ENCODE results near the gene CXCL1. TPM values are rescaled to one million over a fixed set of nuclear protein-coding genes. Genes with fewer than 3 reads are reported as not detected.

The CXCL1 gene
- total RNA-seq, 2 donors from 2014 or later: 17.1 to 52.7 TPM

DNA sequence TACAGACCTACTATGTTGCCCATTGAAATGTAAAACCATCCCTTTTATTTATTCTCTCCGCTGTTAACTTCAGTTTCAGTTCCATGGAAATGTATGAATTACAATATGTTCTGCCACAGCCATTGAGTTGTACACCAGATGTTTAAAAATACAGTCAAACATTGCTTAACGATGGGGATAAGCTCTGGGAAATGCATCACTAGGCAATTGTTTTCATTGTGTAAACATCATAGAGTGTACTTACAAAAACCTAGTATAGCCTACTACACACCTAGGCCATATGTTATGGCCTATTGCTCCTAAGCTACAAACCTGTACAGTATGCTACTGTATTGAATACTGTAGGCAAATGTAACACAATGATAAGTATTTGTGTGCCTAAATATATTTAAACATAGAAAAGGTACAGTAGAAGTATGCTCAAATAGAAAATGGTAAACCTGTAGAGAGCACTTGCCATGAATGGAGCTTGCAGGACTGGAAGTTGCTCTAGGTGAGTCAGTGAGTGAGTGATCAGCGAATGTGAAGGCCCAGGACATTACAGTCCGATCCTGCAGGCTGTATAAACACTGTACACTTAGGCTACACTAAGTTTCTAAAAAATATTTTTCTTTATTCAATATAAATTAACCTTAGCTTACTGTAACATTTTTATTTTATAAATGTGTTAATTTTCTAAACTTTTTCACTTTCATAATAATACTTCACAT, 18.8 kb upstream of the CXCL1 start:
- H3K4me1 ChIP-seq: peaks cover 11% of the 10 kb centered on the region
- no peak overlapping the region for H3K27ac ChIP-seq
- TF ChIP-seq, protein P1, sequence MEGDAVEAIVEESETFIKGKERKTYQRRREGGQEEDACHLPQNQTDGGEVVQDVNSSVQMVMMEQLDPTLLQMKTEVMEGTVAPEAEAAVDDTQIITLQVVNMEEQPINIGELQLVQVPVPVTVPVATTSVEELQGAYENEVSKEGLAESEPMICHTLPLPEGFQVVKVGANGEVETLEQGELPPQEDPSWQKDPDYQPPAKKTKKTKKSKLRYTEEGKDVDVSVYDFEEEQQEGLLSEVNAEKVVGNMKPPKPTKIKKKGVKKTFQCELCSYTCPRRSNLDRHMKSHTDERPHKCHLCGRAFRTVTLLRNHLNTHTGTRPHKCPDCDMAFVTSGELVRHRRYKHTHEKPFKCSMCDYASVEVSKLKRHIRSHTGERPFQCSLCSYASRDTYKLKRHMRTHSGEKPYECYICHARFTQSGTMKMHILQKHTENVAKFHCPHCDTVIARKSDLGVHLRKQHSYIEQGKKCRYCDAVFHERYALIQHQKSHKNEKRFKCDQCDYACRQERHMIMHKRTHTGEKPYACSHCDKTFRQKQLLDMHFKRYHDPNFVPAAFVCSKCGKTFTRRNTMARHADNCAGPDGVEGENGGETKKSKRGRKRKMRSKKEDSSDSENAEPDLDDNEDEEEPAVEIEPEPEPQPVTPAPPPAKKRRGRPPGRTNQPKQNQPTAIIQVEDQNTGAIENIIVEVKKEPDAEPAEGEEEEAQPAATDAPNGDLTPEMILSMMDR (IDR thresholded peaks at IDR 0.05): no peak
- TF ChIP-seq POLR2A (IDR thresholded peaks at IDR 0.05): no peak
- no peak overlapping the region for H3K4me3 ChIP-seq
- 70 to 73% methylated on average over 4 of the region's 4 CpGs for WGBS, 2 donors
- DNase-seq (no peak), ATAC-seq (no peak)
- H3K36me3 ChIP-seq (replicated peaks in 1 of 2; ENCODE audit: insufficient read depth in 1 of 2, low read depth in 2 of 2): no peaks in the 10 kb centered on the region
- H3K9me3 ChIP-seq: no peaks in the 10 kb centered on the region
- intact Hi-C loops (cut with DNase I): no loop called here
- H3K27me3 ChIP-seq: no peaks in the 10 kb centered on the region

DNA sequence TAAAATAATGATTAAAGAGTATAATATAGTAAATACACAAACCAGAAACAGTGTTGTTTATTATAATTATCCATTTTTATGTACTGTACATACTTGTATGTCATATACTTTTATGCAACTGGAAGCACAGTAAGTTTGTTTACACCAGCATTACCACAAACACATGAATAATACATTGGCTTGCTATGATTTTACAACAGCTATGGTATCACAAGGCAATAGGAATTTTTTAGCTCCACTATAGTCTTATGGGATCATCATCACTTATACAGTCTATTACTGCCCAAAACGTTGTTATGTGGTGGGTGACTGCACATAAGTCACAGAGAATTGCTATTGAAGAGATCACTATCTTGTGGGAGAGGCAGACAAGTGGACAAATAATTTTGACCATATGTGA, 17.9 kb upstream of the CXCL1 start:
- H3K4me1 ChIP-seq: peaks cover 14% of the 10 kb centered on the region
- TF ChIP-seq, protein P1 (IDR thresholded peaks at IDR 0.05): no peak
- TF ChIP-seq POLR2A (IDR thresholded peaks at IDR 0.05): no peak
- H3K36me3 ChIP-seq (replicated peaks in 1 of 2; ENCODE audit: insufficient read depth in 1 of 2, low read depth in 2 of 2): no peaks in the 10 kb centered on the region
- 42 to 48% methylated on average over 1 of the region's 1 CpG for WGBS, 2 donors
- intact Hi-C loops (cut with DNase I): no loop called here
- DNase-seq (no peak), ATAC-seq (no peak)
- H3K27ac ChIP-seq: no peak overlapping the region
- no peaks in the 10 kb centered on the region for H3K9me3 ChIP-seq
- H3K27me3 ChIP-seq: no peaks in the 10 kb centered on the region
- no peak overlapping the region for H3K4me3 ChIP-seq

DNA sequence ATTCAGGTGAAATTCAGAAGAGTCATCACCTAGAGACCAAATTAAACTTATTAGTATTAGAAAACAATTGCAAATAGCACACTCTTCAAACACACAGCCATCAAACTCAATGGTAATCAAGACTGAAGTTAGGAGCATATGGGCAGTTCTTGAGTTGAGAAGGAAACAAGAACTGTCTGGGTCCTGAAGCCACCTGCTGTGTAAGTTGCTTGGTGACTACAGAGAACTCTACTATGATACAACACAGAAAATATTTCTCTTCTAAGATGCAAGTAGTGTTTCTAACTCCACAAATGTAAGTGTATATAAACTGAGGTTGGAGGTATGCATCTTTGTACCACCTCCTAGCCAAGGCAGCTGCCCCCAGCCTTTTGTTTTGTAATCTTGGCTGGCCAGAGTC, 16.4 kb upstream of the CXCL1 start:
- ATAC-seq: no peak
- no peaks in the 10 kb centered on the region for H3K36me3 ChIP-seq (replicated peaks in 1 of 2; ENCODE audit: insufficient read depth in 1 of 2, low read depth in 2 of 2)
- H3K4me1 ChIP-seq: peaks cover 15% of the 10 kb centered on the region
- H3K4me3 ChIP-seq: no peak overlapping the region
- H3K27me3 ChIP-seq: no peaks in the 10 kb centered on the region
- DNase-seq: no peak
- intact Hi-C loops (cut with DNase I): no loop called here
- H3K9me3 ChIP-seq: no peaks in the 10 kb centered on the region
- TF ChIP-seq, protein P1 (IDR thresholded peaks at IDR 0.05): no peak
- TF ChIP-seq POLR2A (IDR thresholded peaks at IDR 0.05): no peak
- H3K27ac ChIP-seq: no peak overlapping the region

DNA sequence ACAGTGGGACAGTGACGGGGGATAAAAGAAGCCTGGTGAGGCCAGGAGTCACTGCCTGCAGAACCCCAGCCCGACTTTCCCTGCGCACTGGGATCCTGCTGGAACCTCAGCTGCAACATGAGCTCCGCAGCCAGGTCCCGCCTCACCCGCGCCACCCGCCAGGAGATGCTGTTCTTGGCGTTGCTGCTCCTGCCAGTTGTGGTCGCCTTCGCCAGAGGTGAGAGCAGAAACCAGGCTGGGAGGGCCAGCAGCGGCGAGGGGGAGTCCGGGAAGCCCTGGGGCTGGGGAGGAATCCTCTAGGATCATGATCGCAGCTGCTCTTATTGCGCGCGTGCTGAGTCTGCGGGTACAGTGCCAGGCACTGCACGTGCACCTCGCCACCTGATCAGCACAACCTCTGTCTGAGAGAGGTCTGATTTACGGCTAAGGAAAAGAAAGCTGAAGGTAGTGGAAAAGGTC, 15.9 kb upstream of the CXCL1 start, which contains the start of gene PF4V1:
Gene PF4V1, plus strand, starts transcription at position 51 of the 459 bp plus-strand sequence. Its CDS starts 67 bp downstream, at position 118.
- Histone ChIP-seq H3K27me3 (no peaks in the 10 kb centered on the region), H3K9me3 (no peaks in the 10 kb centered on the region), H3K36me3 (replicated peaks in 1 of 2; ENCODE audit: insufficient read depth in 1 of 2, low read depth in 2 of 2) (no peaks in the 10 kb centered on the region), H3K4me1 (peaks cover 15% of the 10 kb centered on the region), H3K27ac (no peak within 1 kb of the TSS), H3K4me3 (no peak within 1 kb of the TSS)
- TF ChIP-seq, protein P1 (IDR thresholded peaks at IDR 0.05): peak in 3 of 7 experiments; percentile 22 to 38 (median 35)
- no peak for TF ChIP-seq POLR2A (IDR thresholded peaks at IDR 0.05)
- DNase-seq (peak; percentile 32 to 54 (median 38)), ATAC-seq (peak; percentile 54)
- 4 to 23% methylated on average over 10 to 22 of the region's 22 CpGs for WGBS, 2 donors
- intact Hi-C loops (cut with DNase I): no loop called here

All from body of pancreas (tissue), 4 donors.